Right kidney (tissue), 1 donor: ENCODE data around the gene IQGAP2.
"Not testable (repeated sequence)": the region's sequence is repeated elsewhere in the genome, so short reads cannot be mapped to it uniquely, and the experiment has no call there.

Experiments
- DNase-seq: peaks from one replicate; pipeline ENCODE4 v3.0.0-alpha.2; 2016

Gene IQGAP2

DNA sequence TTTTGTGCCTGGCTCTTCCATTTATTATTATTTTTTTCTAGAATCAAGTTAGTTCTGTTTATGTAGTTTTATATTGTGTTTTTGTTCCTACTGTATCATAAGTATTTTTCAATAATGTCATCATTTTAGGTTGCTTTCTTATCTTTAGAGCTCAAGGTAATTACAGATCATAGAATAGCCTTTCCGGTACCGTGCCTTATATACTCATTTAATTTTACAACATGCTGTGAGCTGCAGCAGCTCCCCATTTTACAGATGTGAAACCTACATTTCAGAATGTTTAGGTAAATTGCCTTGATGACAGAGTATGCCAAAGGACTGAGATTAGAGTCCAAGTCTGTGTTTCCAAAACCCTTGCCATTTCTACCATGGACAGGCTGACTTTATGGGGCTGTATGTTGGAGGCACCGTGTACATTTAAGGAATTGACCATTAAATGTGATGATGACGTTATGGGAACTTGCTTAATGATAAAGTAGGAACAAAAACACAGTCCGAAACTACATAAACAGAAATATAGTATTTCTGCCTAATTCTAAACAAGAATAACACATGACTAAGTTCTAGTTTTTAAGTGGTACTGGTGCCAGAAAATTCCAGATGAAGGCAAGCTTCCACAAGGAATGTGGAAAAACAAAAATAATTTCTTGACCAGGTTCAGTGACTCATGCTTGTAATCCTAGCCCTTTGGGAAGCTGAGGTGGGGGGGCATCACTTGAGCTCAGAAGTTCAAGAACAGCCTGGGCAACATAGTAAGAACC is 97.7 kb downstream of the IQGAP2 start:
- no peak for DNase-seq

DNA sequence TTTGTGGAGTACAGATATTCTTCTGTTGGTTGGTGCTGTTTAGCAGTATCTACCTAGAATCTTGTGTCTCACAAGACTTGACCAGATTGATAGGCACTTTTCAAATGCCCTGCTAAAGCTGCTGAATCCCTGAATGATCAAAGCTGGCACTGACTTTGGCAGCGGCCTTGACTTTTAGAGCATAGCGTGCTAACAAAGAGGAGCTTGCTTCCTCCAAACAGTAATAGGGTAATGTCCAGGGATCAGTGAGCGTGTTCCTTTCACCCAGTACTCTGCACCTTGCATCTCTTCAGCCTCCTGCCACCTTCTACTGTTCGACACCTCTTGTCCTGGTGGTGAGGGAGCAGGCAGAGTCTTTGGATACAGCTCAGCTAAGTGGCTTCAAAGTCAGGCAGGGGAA is 100.8 kb downstream of the IQGAP2 start:
- no peak for DNase-seq

DNA sequence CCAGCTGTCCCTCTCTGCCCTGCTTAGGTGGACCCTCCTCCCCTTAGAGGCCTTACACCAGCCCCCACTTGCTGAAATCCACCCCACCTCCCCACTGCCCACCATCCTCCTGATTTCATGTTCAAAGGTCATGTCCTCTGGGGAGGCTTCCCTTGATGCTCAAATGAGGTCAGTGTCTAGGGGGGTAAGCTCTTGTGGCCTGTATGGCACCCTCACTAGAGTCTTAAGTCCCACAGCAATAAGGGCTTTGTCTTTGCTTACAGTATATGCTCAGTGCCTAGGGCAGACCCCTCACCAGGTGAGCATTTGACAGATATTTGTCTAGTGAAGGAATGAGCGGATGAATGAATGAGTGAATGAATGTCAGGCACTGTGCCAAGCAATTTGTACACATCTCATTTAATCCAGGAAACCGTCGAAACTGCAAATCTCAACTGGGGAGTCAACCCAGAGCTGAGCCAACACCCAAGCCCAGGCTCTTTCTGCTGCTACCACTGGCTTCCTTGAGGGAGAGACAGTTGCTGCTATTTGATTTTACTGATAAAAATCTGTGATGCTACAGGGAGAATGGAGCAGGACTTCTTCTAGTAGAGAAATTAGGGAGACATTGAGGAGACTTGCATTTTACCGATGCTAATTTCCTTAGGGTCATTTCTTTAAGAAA is 101.9 kb downstream of the IQGAP2 start:
- DNase-seq: no peak

DNA sequence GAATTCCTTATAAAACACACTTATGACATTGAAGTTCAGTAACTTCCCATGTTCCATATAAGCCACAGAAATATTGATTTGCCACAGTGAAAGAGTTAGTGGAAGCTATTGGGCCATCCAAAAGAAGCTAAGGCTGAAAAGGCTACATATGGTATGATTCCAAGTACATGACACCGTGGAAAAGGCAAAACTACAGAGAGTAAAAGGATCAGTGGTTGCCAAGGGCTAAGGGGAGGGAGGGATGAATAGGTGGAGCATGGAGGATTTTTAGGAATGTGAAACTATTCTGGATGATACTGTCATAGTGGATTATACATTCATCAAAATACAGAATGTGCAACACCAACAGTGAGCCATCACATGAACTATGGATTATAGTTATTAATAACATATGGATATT is 110.4 kb downstream of the IQGAP2 start:
- DNase-seq: no peak

DNA sequence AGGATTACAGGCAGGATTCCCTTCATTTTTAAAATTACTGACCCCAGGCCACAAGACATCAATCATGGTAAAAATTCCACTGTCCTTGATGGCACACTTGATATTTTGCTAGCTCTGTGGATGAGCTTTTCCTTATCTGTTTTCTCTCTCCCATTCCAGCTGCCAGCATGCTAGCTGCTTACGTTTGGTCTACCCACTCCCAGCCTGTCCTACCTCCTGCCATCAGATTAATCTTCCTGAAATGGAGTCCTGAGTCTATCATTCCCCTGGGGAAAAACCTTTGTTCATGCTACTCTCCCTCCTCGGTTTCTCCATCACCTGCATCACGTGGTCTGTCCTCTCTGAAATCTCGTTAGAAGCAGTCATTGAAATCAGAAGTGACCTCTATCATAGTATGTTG is 111.2 kb downstream of the IQGAP2 start:
- no peak for DNase-seq

DNA sequence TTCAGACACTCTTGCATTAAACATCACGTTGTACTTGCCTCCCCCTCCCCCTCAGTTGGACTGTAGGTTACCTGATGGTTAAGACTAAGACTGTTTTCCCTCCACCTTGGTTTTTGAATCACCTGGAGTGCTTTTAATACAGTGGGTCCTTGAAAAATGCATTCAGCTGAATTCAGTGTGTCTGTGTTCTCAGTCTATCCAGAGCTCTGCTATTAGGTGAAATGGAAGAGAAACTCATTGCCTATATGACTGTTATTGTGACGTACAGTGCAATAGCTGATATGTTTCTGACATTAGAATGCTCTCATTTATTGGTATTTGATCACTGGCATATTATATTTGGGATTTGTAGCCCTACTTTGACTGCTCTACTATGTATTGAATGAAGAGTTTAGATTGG is 111.6 kb downstream of the IQGAP2 start:
- no peak for DNase-seq

DNA sequence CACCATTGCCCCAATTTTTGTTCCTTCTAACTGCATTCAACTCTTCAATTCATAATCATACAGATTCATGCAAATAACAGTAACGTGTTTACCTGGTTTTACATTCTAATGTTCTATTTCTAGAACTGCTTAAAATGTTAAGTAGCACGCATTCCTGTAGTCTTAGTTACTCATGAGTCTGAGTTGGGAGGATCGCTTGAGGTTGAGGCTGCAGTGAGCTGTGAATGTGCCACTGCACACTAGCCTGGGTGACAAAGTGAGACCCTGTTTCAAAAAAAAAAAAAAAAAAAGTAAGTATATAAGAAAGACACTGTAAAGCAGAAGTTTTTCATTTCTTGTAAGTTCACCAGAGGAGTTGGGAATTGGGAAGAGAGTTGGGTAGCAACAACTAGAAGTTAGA is 114.2 kb downstream of the IQGAP2 start:
- no peak for DNase-seq

DNA sequence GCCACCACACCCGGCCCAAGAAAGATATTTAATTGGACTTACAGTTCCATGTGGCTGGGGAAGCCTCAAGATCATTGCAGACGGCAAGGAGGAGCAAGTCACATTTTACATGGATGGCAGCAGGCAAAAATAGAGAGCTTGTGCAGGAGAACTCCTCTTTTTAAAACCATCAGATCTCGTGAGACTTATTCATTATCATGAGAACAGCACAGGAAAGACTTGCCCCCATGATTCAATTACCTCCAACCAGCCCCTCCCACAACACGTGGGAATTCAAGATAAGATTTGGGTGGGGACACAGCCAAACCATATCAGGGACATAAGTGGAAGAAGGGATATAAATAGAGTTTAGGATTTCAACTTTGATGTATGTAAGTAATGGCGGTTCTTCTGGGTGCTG is 115.2 kb downstream of the IQGAP2 start:
- not testable (repeated sequence) for DNase-seq

DNA sequence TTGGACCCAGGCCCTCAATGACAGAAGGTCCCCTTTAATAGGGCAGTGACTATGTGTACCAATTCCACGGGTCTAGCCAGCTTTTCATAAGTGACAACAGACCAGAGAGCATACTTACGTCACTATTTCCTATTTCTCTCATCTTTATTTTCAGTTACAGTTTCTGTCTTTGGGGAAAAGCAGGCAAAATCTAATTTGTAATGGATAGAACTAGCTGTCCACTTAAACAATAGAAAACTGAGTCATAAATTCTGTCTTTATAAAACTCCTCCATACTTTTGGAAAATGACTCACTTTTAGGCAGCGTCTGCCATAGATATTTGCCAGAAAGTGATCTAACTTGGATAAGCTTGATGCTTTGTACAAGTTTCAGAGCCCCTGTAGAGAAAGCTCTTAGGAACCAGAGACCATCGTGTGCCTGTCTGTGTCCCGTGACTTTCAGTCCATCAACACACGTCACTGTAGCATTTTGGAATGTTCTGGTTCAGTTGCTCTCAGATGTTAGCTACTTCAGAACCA is 118.2 kb downstream of the IQGAP2 start:
- no peak for DNase-seq

DNA sequence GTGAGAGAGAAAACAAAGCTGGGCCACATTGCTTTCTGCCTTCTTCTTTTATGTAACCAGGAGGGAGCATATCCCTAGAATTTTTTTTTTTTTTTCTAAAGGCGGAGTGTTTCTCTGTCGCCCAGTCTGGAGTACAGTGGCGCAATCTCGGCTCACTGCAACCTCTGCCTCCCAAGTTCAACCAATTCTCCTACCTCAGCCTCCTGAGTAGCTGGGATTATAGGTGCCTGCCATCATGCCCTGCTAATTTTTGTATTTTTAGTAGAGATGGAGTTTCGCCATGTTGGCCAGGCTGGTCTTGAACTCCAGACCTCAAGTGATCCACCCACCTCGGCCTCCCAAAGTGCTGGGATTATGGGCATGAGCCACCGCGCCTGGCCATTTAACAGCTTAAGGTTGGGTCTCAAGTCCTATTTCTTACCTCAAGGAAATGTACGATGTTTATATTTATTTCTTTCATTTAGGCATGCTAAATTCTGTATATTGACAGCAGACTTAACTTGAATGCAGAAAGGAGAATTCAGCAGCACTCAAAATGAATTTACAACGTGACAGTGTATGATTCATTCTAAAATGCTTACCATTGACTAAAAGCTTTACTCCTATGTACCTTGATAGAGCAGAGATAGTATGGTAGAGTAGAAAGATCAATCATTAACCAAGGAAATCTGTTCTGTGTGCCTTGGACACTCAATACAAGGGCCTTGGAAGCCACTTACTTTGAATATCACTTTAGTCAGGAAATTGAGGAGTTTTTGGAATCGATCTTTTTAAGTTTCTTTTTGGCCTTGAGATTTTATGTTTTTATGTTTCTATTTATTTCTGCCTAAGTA is 119.2 kb downstream of the IQGAP2 start:
- no peak for DNase-seq

DNA sequence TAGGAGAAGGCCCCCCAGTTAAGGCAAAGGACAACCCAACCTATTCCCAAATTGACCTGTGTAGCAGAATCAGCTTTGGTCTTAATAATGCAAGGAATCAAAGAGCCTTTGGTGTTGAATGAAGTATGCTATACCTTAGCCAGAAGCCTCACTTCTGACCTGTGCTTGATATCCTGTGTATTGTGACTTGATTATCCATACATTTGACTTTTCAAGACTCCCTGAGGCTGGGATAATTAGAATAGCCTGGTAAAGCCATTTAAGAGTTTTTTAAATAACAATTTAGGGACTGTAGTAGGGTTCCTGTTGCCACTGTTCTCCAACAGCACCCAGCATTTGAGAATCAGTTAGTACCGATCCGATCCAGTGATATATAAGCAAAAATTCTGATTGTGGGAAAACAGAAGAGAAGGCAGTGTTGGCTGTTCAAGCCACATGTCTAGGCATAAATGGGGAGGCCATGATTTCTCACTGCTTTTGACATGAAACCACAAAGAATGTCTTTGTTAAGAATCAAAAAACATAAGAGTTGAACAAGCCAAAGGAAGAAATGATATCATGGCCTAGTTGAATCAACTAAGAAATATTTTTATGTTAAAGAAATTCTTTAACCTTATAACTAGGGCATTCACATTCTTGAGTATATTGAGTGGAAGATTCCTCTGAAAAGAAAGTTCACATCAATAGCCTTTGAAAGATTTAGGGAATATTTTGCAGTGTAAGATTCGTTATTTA is 121.2 kb downstream of the IQGAP2 start:
- DNase-seq: no peak

DNA sequence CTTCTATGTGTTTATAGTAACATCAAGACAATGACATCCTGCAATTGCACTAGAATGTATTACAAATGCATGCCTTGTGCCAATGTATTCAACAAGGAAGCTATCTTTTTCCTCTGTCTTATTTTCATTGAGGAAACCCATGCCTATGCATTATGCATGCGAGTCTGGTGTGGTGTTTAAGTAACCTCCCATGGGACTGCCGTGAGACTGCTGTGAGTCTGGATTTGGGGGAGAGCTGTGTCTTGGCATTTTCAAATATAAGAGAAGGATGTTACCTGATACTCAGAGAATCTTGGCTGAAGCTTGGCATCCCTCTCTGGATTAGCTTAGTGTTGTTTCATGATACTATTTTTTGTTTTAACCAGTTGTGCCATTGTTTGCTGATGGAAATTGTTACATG is 121.8 kb downstream of the IQGAP2 start:
- no peak for DNase-seq

DNA sequence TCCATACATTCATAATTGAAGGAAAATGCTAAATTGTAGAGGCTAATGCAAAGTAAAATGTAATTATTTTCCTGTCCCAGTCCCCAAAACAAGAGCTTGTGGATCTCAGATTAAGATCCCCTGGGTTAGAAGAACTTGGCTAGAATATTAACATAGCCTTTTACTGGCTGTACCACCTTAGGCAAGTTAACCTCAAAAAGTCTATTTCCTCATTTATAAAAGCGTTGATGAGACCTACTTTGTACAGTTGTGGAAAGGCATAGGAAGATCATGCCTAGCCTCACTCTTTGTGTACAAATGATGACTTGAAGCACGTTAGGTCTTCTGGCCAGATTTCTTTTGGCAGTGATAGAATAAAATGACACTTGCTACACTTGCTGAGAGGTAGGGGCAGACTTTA is 122.9 kb downstream of the IQGAP2 start:
- no peak for DNase-seq

DNA sequence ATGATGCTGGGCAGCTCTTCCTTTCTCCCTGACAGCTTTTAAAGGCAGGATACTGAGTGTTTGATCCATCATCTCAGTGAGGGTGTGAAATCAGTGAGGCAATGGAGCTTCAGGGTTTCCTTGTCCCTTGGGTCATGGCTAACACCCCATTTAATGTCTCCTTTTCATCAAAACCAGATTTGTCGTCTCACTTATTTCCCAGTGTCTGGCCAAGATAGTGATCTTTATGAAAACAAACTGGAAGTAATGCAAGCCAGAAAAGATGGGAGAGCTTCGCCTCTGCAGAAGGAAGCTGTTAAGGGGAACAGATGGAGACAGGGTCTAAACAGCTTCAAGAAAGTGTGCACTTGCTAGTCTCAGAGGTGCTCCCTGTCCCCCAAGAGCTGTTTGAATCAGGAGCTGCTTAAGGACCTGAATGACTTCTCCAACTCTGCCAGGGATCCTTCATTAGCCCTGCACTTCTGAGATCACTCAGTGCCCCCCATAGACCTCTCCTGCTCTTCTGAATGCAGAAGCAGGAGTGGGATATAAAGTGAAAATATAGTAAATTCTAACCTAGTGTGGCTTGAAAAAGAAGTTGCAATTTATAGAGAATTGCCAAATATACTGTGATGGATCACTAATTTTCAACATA is 124.0 kb downstream of the IQGAP2 start:
- no peak for DNase-seq

DNA sequence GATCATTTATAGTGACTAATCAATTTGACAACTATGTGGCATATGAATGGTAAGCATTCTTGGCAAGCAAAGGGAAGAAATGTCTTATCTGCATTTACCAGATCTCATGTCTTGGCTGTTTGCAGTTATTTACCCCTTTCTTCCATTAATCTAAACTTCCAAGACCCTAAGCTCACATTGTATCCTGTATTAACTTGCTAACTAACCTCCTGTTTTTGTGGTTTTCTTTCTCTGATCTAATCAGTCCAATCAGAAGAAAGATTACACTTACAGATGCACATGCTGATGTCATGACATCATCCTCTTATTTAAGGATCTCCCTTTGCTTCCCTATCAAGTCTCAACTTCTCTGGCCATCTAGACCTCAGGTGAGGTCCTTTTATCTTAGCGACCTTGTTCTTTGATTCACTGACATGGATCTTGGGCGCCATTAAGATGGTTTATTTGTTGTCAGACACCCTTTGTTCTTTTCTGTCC is 124.6 kb downstream of the IQGAP2 start:
- DNase-seq: no peak

DNA sequence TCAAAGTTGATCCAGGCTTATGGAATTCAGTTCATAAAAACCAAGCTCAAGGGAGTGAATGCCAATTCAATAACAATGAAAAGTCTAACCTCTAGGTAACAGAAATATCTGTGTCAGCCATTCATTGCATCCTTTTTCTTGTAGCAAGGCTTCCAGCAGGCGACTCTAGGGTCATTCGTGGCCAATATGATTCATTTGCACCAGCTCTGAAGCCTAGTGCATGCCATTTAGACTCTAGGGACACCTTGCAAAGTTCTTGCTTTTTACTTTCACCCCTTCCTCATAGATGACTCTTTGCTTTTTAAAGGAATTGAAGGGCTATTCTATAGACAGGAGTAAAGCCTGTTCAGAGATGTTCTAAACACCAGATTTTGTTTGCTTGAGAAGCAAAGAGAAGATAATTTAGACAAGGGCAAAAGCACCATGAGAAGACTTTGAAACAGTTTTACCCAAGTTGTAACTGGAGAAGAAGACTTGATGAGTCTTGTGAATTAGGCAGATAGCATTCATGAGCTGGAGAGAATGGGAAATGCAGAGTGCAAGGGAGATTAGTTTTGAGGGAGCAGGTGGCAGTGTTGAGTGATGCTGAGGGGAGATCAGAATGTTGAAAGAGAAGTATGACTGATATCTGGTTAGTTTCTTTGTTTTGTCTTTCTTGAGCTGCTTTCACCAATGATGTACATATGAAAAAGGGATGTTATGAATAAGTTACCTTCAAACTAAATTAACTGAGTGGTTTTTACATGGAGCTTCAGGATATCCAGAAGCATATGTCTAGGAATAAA is 125.7 kb downstream of the IQGAP2 start:
- no peak for DNase-seq

DNA sequence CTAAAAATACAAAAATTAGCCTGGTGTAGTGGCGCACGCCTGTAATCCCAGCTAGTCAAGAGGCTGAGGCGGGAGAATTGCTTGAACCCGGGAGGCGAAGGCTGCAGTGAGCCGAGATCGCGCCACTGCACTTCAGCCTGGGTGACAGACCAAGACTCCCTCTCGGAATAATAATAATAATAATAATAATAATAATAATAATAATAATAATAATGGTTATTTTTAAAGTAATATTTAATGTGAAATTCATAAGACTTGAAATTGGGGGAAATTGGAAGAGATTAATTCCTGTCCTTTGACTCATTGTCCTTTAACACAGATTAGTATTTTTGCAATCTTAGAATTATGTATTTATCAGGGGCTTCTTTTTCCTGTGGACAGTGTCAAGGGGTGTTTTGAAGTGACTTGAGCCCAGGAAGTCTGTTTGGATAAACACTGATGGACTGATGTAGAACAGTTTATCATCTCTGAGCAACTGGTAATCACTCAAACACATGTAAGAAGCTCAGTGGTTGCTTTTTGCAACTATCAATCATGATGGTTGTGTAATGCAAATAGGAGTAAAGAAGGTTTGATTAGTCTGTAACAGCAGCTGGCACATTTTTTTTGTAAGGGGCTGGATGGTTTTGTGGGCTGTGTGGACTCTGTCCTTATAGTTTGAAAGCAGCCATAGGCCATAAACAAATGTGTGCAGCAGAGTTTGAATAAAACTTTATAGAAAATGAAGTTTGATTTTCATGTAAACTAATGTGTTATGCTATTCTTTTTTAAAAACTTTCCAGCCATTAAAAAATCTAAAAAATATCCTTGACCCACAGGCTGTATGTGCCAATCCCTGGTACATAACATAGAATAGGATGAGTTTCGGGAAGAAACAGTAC is 126.6 kb downstream of the IQGAP2 start:
- no peak for DNase-seq

DNA sequence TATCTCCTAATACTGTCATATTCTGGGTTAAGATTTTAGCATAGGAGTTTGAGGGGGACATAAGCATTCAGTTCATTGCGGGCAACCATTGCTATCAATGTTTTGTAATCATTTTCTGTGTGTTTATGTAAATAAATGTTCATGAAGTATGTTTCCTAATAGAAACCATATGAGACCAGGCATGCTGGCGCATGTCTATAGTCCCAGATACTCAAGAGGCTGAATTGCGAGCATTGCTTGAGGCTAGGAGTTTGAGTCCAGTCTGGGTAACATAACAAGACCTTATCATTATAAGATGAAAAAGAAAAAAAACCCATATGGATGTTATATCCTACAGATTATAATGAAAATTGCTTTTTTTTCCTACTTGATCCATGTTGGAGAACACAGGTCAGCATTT is 129.0 kb downstream of the IQGAP2 start:
- DNase-seq: no peak

DNA sequence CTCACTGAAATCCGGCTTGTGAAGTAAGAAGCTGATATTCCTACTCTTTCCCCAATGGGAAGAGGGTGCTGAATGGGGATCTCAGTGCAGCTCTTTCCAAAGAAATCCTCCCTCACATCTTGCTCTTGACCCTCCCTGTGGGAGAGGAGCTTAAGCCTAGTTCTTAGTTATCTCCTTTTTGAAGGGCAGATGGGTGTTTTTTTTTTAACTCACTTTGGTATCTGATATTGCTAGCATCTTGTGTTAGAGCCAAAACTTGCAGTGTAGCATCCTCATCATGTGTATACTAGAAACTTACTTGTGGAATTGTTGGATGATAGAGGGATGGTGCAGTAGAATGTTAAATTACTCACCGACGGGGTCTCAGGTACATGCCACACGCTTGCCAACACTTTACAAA is 129.9 kb downstream of the IQGAP2 start:
- no peak for DNase-seq

DNA sequence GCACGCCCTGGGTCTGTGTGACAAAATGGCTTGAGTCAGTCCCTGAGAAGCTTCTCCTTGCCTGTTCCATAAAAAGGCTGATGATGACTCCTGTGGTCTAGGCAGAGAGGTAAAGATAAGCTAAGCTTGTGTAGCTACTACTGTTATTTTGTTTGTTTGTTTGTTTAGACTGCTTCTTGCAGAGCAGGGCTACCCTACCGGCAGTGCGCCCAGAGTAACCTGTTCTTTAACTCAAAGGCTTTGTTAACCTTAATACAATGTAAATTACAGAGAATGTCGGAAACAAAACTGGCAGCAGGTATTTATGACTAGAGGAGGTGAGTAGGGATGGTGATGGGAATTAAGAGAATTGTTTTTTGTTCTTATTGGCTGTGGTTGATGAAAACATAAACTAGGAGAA is 132.5 kb downstream of the IQGAP2 start:
- DNase-seq: no peak
